HepG2 (cell line): ENCODE results near the gene C1orf226. TPM values are rescaled to one million over a fixed set of nuclear protein-coding genes. Genes with fewer than 3 reads are reported as not detected.

ENCODE experiments used
- ATAC-seq: fragments of 200-7000 bp; cut with Tn5 transposase; 3 replicates; pipeline ENCODE4 v1.9.1; 2020; ENCODE audit warnings: mild to moderate bottlenecking, moderate library complexity
- BruUV-seq: library from RNA; stranded (reverse); fragments of 400-500 nt; replicated peaks from 2 replicates; lab custom pipeline; 2021; lab: Mats Ljungman, UMichigan
- CTCF ChIA-PET: fragments of 300-600 bp; formaldehyde crosslinking; extraction: SDS; loops from one replicate; lab custom pipeline; 2021; ENCODE audit warnings: low total read pairs, inconsistent platforms, low intra/inter-chr PET ratio; lab: Yijun Ruan, JAX
- POLR2A ChIA-PET: fragments of 350-600 bp; sonication (Branson Sonifier 250); formaldehyde crosslinking; loops from one replicate; lab custom pipeline; 2020; ENCODE audit warnings: antibody characterized with exemption, inconsistent platforms; lab: Yijun Ruan, JAX
- DNase-seq: peaks from one replicate; pipeline ENCODE4 v3.0.0-alpha.2; 2015; ENCODE audit warnings: low spot score
- FAIRE-seq: peaks from 3 replicates; lab custom pipeline; 2011; peaks lifted over from hg19 to GRCh38; lab: Jason Lieb, UNC
- H2AFZ ChIP-seq: one replicate; pipeline ENCODE4 v1.6.1; 2011; ENCODE audit warnings: low read length, inconsistent platforms
- H3K27ac ChIP-seq: fragments of 300-600 bp; 3 replicates; pipeline ENCODE4 v1.8.0; 2011; ENCODE audit warnings: mixed run types, mild to moderate bottlenecking, mixed read lengths, low read length, inconsistent platforms; ENCODE audit not compliant: insufficient read depth; ENCODE audit errors: extremely low read length
- H3K27me3 ChIP-seq, 2 experiments: fragments of 200-600 bp in 1 of 2; 2 replicates in 1 of 2; 3 replicates in 1 of 2; pipeline versions ENCODE4 v1.6.0 to v1.8.0; 2011; ENCODE audit warnings: low read length in 2 of 2, mild to moderate bottlenecking in 2 of 2, moderate library complexity in 2 of 2, inconsistent platforms in 1 of 2; ENCODE audit not compliant: insufficient read depth in 2 of 2, control insufficient read depth in 1 of 2
- H3K36me3 ChIP-seq, 2 experiments: fragments of 200-600 bp in 1 of 2; replicated peaks in 1 of 2; 2 replicates in 1 of 2; 3 replicates in 1 of 2; pipeline versions ENCODE4 v1.5.1 to v1.8.0; 2011; ENCODE audit warnings: low read length in 2 of 2, inconsistent platforms in 1 of 2; ENCODE audit not compliant: insufficient read depth in 2 of 2, control insufficient read depth in 1 of 2
- H3K4me1 ChIP-seq: 2 replicates; pipeline ENCODE4 v1.5.1; 2012; ENCODE audit warnings: low read length, inconsistent platforms; ENCODE audit not compliant: insufficient read depth
- H3K4me2 ChIP-seq: 2 replicates; pipeline ENCODE4 v1.6.0; 2011; ENCODE audit warnings: low read depth, low read length, inconsistent platforms
- H3K4me3 ChIP-seq, 3 experiments: fragments of 200-600 bp in 1 of 3; sonication (generic), shearing (Covaris generic) in 1 of 3; replicated peaks in 1 of 3; 2 replicates each; pipeline ENCODE4 v1.5.1; 2011 to 2016; ENCODE audit warnings: low read length in 3 of 3, inconsistent platforms in 2 of 3, low read depth in 2 of 3, mild to moderate bottlenecking in 2 of 3, control low read depth in 1 of 3, mixed read lengths in 1 of 3; ENCODE audit not compliant: insufficient read depth in 1 of 3
- H3K79me2 ChIP-seq: one replicate; pipeline ENCODE4 v1.6.1; 2011; ENCODE audit warnings: low read length, inconsistent platforms; ENCODE audit not compliant: insufficient read depth
- H3K9ac ChIP-seq: 2 replicates; pipeline ENCODE4 v1.6.0; 2011; ENCODE audit warnings: mild to moderate bottlenecking, low read depth, low read length, inconsistent platforms; ENCODE audit not compliant: insufficient read depth
- H3K9me3 ChIP-seq: 2 replicates; pipeline ENCODE4 v1.5.1; 2012; ENCODE audit warnings: mild to moderate bottlenecking, low read length
- H4K20me1 ChIP-seq: 2 replicates; pipeline ENCODE4 v1.6.0; 2011; ENCODE audit warnings: inconsistent platforms, mild to moderate bottlenecking, low read length, moderate library complexity; ENCODE audit not compliant: insufficient read depth
- KLF15 ChIP-seq: sonication (generic); formaldehyde crosslinking; IDR thresholded peaks from 2 replicates; pipeline ENCODE4 v1.8.1; 2023; ENCODE audit warnings: borderline replicate concordance, mild to moderate bottlenecking, inconsistent platforms, missing genetic modification reagents, mixed read lengths
- MYNN ChIP-seq: sonication (generic); formaldehyde crosslinking; IDR thresholded peaks from 2 replicates; pipeline ENCODE4 v1.4.0; 2020; ENCODE audit warnings: mild to moderate bottlenecking, low read depth, missing genetic modification reagents
- PHF5A ChIP-seq: IDR thresholded peaks from one replicate; pipeline ENCODE4 v1.6.1; 2018; ENCODE audit warnings: low read depth, missing genetic modification reagents; ENCODE audit not compliant: unreplicated experiment
- SALL1 ChIP-seq: sonication (generic); formaldehyde crosslinking; IDR thresholded peaks from 2 replicates; pipeline ENCODE4 v1.8.0; 2022; ENCODE audit warnings: mild to moderate bottlenecking, missing genetic modification reagents
- ZNF432 ChIP-seq: sonication (generic); formaldehyde crosslinking; IDR thresholded peaks from 2 replicates; pipeline ENCODE4 v1.5.0; 2020; ENCODE audit warnings: missing genetic modification reagents, mild to moderate bottlenecking, borderline replicate concordance
- ZNF687 ChIP-seq: sonication (generic); formaldehyde crosslinking; IDR thresholded peaks from 2 replicates; pipeline ENCODE4 v1.5.1; 2020; ENCODE audit warnings: mild to moderate bottlenecking, missing genetic modification reagents, moderate library complexity
- ZNF83 ChIP-seq: sonication (generic); formaldehyde crosslinking; IDR thresholded peaks from 2 replicates; pipeline ENCODE4 v1.4.0; 2020; ENCODE audit warnings: missing genetic modification reagents, mild to moderate bottlenecking, borderline replicate concordance
- WGBS: methylation state at CpG from one replicate; pipeline ENCODE4 v1.1.6; 2017; ENCODE audit warnings: low lambda C conversion rate; 5-methylcytosine and 5-hydroxymethylcytosine counted together
- in situ Hi-C: cut with HindIII; loops from 2 replicates; pipeline ENCODE4 v1.10.0; 2017; ENCODE audit warnings: low pct_unique_long_range_greater_than_20kb; ENCODE audit not compliant: extremely low pct_ligation_motif_present
- intact Hi-C: fragments of 100-400 bp; cut with micrococcal nuclease; formaldehyde crosslinking; loops from one replicate; pipeline ENCODE4 v1.10.0; 2022; ENCODE audit not compliant: unreplicated experiment
- polyA plus RNA-seq, 8 experiments: library from polyadenylated mRNA; depleted of rRNA in 3 of 8; stranded (reverse) in 7 of 8; unstranded in 1 of 8; fragments of >200 nt; fragmentation: Illumina TruSeq in 4 of 8; extraction: Trizol in 4 of 8; gene quantifications; 2 replicates each; pipeline versions ENCODE4 v1.2.1 to v1.2.3, GENCODE V29; 2011 to 2016; ENCODE audit warnings: low read depth in 4 of 8, missing spikeins in 1 of 8, mixed read lengths in 1 of 8; ENCODE audit not compliant: insufficient read depth in 1 of 8
- total RNA-seq, 5 experiments: library from RNA; depleted of rRNA; stranded (reverse); fragments of >200 nt; fragmentation: Illumina TruSeq; extraction: Trizol; gene quantifications; 2 replicates each; pipeline ENCODE4 v1.2.3, GENCODE V29; 2016; ENCODE audit warnings: low read depth in 1 of 5
- TF ChIP-seq, protein P1 (sequence below): sonication (generic); formaldehyde crosslinking; IDR thresholded peaks from 2 replicates; pipeline ENCODE4 v1.4.0; 2020; ENCODE audit warnings: mild to moderate bottlenecking, missing genetic modification reagents
- TF ChIP-seq, protein P2 (sequence below): sonication (generic); formaldehyde crosslinking; IDR thresholded peaks from 2 replicates; pipeline ENCODE4 v1.5.0; 2020; ENCODE audit warnings: mild to moderate bottlenecking, missing genetic modification reagents, borderline replicate concordance

The C1orf226 gene
- total and polyA plus RNA-seq, 2 of the 13 experiments (the other 11 are each of a cell fraction or from before 2014, with no cell fraction given) = 4.7 to 4.9 TPM

- Histone ChIP-seq H3K27me3 (no peaks in the 10 kb centered on the region), H3K4me3 (no peak overlapping the region), H3K4me2 (no peak overlapping the region), H3K79me2 (no peaks in the 10 kb centered on the region), H3K27ac (no peak overlapping the region), H3K4me1 (no peaks in the 10 kb centered on the region), H3K36me3 (peaks cover 6 to 10% of the 10 kb centered on the region in 2 experiments; a peak in 4 of 5 replicates), H2AFZ (no peak overlapping the region), H3K9me3 (no peaks in the 10 kb centered on the region), H4K20me1 (no peaks in the 10 kb centered on the region), H3K9ac (no peak overlapping the region)
- ChIA-PET CTCF (no interaction called here), POLR2A (no interaction called here)
- DNase-seq (no peak), ATAC-seq (no peak), FAIRE-seq (no peak)
- in situ Hi-C loops = no loop called here
- intact Hi-C loops = no loop called here
- 100% methylated on average over 1 of the region's 1 CpG for WGBS
- BruUV-seq = no TSS peak
- TF ChIP-seq ZNF83 (CRISPR knock-in tag) = no peak
- no peak for TF ChIP-seq ZNF432 (CRISPR knock-in tag)
- no peak for TF ChIP-seq MYNN (CRISPR knock-in tag)
- TF ChIP-seq, protein P1, sequence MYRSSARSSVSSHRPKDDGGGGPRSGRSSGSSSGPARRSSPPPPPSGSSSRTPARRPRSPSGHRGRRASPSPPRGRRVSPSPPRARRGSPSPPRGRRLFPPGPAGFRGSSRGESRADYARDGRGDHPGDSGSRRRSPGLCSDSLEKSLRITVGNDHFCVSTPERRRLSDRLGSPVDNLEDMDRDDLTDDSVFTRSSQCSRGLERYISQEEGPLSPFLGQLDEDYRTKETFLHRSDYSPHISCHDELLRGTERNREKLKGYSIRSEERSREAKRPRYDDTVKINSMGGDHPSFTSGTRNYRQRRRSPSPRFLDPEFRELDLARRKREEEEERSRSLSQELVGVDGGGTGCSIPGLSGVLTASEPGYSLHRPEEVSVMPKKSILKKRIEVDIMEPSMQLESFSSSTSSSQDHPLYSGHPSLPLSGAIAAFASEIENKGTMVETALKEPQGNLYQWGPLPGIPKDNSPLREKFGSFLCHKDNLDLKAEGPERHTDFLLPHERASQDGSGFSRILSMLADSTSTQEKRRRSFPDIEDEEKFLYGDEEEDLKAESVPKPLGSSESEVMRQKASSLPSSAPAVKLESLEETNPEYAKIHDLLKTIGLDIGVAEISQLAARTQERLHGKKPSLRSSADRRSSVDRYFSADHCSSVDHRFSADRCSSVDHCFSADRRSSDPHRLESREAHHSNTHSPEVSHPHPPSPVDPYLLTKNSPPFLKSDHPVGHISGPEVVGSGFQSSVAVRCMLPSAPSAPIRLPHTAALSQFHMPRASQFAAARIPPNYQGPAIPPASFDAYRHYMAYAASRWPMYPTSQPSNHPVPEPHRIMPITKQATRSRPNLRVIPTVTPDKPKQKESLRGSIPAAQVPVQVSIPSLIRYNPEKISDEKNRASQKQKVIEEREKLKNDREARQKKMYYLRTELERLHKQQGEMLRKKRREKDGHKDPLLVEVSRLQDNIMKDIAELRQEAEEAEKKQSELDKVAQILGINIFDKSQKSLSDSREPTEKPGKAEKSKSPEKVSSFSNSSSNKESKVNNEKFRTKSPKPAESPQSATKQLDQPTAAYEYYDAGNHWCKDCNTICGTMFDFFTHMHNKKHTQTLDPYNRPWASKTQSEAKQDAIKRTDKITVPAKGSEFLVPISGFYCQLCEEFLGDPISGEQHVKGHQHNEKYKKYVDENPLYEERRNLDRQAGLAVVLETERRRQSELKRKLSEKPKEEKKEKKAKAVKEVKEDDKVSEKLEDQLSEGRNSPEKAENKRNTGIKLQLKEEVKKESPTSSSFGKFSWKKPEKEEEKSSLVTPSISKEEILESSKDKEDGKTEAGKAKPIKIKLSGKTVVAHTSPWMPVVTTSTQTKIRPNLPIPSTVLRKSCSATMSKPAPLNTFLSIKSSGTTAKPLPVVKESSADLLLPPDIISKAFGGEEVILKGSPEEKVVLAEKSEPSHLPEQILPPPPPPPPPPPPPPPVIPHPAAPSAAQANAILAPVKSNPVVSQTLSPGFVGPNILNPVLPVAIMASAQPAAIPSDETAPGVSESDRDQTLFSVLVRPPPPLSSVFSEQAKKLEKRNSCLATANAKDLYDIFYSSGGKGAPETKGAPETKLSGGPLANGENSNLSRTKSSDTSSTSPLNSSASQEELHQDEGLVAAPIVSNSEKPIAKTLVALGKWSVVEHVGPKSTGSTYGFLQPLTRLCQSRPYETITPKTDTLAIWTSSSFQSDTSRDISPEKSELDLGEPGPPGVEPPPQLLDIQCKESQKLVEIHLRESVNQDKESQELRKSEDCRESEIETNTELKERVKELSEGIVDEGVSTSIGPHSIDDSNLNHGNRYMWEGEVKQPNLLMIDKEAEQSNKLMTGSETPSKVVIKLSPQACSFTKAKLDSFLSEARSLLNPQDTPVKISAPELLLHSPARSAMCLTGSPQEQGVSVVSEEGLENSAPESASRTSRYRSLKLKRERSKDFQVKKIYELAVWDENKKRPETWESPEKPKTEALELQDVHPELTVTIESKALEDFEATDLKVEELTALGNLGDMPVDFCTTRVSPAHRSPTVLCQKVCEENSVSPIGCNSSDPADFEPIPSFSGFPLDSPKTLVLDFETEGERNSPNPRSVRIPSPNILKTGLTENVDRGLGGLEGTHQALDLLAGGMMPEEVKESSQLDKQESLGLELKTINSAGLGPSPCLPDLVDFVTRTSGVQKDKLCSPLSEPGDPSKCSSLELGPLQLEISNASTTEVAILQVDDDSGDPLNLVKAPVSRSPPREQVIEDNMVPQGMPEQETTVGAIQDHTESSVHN = no peak
- TF ChIP-seq, protein P2, sequence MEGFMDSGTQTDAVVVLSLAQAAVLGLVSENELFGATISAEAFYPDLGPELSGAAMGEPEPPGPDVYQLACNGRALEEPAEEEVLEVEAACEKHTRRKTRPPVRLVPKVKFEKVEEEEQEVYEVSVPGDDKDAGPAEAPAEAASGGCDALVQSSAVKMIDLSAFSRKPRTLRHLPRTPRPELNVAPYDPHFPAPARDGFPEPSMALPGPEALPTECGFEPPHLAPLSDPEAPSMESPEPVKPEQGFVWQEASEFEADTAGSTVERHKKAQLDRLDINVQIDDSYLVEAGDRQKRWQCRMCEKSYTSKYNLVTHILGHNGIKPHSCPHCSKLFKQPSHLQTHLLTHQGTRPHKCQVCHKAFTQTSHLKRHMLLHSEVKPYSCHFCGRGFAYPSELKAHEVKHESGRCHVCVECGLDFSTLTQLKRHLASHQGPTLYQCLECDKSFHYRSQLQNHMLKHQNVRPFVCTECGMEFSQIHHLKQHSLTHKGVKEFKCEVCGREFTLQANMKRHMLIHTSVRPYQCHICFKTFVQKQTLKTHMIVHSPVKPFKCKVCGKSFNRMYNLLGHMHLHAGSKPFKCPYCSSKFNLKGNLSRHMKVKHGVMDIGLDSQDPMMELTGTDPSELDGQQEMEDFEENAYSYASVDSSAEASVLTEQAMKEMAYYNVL = no peak
- TF ChIP-seq ZNF687 (CRISPR knock-in tag) = no peak
- TF ChIP-seq KLF15 (CRISPR knock-in tag) = no peak
- TF ChIP-seq PHF5A (CRISPR knock-in tag) = no peak
- no peak for TF ChIP-seq SALL1 (CRISPR knock-in tag)
Measured at GRCh38 chr1:162342452-162342983, 39.0 kb upstream of the C1orf226 start.
